ENCODE data around the gene LRRC26. TPM values are rescaled to one million over a fixed set of nuclear protein-coding genes. Genes with fewer than 3 reads are reported as not detected.
A peak's percentile ranks its signal among the peaks of the same experiment; 100 is the strongest.

The LRRC26 gene
- total and polyA plus RNA-seq, 5 donors from 2014 or later, result not detected

DNA sequence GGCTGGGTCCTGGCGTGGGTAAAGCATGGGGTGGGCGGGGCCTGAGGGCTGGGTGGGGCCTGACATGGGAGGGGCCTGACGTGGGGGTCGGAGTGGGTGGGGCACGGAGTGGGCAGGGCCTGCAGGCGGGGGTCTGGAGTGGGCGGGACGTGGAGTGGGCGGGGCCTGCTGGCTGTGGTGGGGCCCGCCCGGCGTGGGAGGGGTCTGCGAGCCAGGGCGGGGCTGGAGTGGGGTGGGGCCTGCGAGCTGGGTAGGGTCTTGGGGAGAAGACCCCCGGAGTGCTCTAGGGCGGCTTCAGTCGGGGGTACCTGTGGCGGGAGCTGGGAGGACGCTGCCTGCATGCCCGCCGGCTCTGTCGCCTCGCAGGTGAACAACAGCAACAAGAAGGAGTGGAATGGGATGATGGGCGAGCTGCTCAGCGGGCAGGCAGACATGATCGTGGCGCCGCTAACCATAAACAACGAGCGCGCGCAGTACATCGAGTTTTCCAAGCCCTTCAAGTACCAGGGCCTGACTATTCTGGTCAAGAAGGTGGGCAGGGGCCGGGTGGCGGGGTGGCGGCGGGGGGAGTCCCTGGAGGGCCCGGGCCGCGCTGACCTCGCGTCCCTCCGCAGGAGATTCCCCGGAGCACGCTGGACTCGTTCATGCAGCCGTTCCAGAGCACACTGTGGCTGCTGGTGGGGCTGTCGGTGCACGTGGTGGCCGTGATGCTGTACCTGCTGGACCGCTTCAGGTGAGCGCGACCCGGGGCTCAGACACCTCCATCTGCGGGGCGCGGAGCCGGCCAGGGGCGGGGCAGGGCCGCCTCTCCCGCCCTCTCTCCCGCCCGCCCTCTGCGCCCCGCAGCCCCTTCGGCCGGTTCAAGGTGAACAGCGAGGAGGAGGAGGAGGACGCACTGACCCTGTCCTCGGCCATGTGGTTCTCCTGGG is 8.0 kb downstream of the LRRC26 start:
- Mint-ChIP-seq H3K9me3 (peaks cover 0 to 1% (median 0%) of the 10 kb centered on the region in 7 donors), H3K27ac (no peak overlapping the region), H3K4me3 (no peak overlapping the region), H3K4me1 (peaks cover 0 to 29% (median 3%) of the 10 kb centered on the region in 4 donors), H3K36me3 (no peaks in the 10 kb centered on the region), H3K27me3 (peaks cover 37% of the 10 kb centered on the region)
- H3K4me3 ChIP-seq (ENCODE audit: low read depth, low read length), result no peak overlapping the region
- no peaks in the 10 kb centered on the region for H3K9me3 ChIP-seq (ENCODE audit: control insufficient read depth in 2 of 2, low read length in 2 of 2)
- ATAC-seq (ENCODE audit: low read depth in 2 of 2) (no peak), DNase-seq (no peak)
- peaks cover 9% of the 10 kb centered on the region for H3K4me1 ChIP-seq (ENCODE audit: control insufficient read depth, insufficient read depth, low read length, poor library complexity, severe bottlenecking)
- H3K27ac ChIP-seq (ENCODE audit: insufficient read depth, low read length, poor library complexity, severe bottlenecking), result no peak overlapping the region
- peaks cover 11% of the 10 kb centered on the region for H3K27me3 ChIP-seq (ENCODE audit: control insufficient read depth, insufficient read depth, low read length)
- no peaks in the 10 kb centered on the region for H3K36me3 ChIP-seq (ENCODE audit: control insufficient read depth, insufficient read depth, low read length)

DNA sequence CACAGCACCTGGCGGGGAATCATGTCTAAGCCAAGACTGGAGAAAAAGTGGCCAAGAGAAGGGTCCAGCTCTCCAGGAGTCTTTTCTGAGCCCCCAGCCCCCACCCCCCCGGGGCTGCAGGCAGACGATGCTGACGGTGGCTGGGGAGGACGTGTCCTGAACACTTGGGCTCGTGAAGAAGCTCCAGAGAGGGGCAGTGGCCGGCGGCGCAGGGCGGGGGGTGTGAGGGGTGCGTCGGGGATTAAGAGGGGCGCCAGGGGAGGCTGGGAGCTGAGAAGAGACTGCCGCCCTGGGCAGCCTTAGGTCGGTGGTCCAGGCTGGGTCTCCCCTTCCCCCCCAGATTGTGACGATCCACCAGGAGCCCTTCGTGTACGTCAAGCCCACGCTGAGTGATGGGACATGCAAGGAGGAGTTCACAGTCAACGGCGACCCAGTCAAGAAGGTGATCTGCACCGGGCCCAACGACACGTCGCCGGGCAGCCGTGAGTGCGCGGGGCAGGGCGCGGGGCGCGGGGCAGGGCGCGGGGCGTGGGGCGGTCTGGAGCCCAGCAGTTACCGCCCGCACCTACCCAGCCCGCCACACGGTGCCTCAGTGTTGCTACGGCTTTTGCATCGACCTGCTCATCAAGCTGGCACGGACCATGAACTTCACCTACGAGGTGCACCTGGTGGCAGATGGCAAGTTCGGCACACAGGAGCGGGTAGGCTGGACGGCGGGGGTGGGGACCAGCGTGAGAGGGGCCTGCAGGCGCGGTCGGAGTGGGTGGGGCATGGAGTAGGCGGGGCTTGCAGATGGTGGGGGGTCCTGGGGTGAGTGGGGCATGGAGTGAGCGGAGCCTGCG is 8.9 kb downstream of the LRRC26 start:
- Histone ChIP-seq H3K27ac (ENCODE audit: insufficient read depth, low read length, poor library complexity, severe bottlenecking) (no peak overlapping the region), H3K4me3 (ENCODE audit: low read depth, low read length) (no peak overlapping the region), H3K27me3 (ENCODE audit: control insufficient read depth, insufficient read depth, low read length) (peaks cover 11% of the 10 kb centered on the region), H3K9me3 (ENCODE audit: control insufficient read depth in 2 of 2, low read length in 2 of 2) (no peaks in the 10 kb centered on the region), H3K4me1 (ENCODE audit: control insufficient read depth, insufficient read depth, low read length, poor library complexity, severe bottlenecking) (peaks cover 18% of the 10 kb centered on the region), H3K36me3 (ENCODE audit: control insufficient read depth, insufficient read depth, low read length) (no peaks in the 10 kb centered on the region)
- H3K36me3 Mint-ChIP-seq, result no peaks in the 10 kb centered on the region
- no peaks in the 10 kb centered on the region for H3K9me3 Mint-ChIP-seq
- DNase-seq, result no peak
- no peak for ATAC-seq (ENCODE audit: low read depth in 2 of 2)
- no peak overlapping the region for H3K4me3 Mint-ChIP-seq
- peaks cover 0 to 34% (median 3%) of the 10 kb centered on the region in 4 donors for H3K4me1 Mint-ChIP-seq
- H3K27me3 Mint-ChIP-seq, result peaks cover 35% of the 10 kb centered on the region
- H3K27ac Mint-ChIP-seq, result no peak overlapping the region

DNA sequence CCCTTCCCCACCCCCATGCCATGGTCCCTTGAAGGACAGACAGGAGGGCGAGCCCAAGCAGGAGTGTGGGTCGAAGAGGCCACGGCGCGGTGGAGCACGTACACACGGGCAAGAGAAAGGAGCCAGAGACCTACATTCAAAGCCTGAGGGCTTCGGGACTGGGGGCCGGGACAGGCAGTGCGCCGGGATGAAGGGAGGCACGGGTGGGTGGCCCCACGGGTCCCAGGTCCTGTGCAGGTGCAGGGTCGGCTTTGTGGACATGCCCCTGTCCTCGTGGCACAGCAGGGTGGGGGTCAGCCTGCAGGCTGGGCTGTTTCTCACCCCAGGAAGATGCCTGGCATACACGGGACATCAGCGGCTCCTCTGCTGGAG is 9.8 kb downstream of the LRRC26 start:
- Mint-ChIP-seq H3K36me3 (no peaks in the 10 kb centered on the region), H3K9me3 (no peaks in the 10 kb centered on the region), H3K27me3 (peaks cover 32% of the 10 kb centered on the region), H3K27ac (no peak overlapping the region), H3K4me1 (peaks cover 0 to 35% (median 3%) of the 10 kb centered on the region in 4 donors), H3K4me3 (peak overlapping the region in 1 of 4 donors; percentile 44)
- Histone ChIP-seq H3K4me3 (ENCODE audit: low read depth, low read length) (no peak overlapping the region), H3K27me3 (ENCODE audit: control insufficient read depth, insufficient read depth, low read length) (peaks cover 11% of the 10 kb centered on the region), H3K27ac (ENCODE audit: insufficient read depth, low read length, poor library complexity, severe bottlenecking) (no peak overlapping the region), H3K4me1 (ENCODE audit: control insufficient read depth, insufficient read depth, low read length, poor library complexity, severe bottlenecking) (peaks cover 18% of the 10 kb centered on the region), H3K9me3 (ENCODE audit: control insufficient read depth in 2 of 2, low read length in 2 of 2) (no peaks in the 10 kb centered on the region), H3K36me3 (ENCODE audit: control insufficient read depth, insufficient read depth, low read length) (no peaks in the 10 kb centered on the region)
- ATAC-seq (ENCODE audit: low read depth in 2 of 2), result no peak
- no peak for DNase-seq

DNA sequence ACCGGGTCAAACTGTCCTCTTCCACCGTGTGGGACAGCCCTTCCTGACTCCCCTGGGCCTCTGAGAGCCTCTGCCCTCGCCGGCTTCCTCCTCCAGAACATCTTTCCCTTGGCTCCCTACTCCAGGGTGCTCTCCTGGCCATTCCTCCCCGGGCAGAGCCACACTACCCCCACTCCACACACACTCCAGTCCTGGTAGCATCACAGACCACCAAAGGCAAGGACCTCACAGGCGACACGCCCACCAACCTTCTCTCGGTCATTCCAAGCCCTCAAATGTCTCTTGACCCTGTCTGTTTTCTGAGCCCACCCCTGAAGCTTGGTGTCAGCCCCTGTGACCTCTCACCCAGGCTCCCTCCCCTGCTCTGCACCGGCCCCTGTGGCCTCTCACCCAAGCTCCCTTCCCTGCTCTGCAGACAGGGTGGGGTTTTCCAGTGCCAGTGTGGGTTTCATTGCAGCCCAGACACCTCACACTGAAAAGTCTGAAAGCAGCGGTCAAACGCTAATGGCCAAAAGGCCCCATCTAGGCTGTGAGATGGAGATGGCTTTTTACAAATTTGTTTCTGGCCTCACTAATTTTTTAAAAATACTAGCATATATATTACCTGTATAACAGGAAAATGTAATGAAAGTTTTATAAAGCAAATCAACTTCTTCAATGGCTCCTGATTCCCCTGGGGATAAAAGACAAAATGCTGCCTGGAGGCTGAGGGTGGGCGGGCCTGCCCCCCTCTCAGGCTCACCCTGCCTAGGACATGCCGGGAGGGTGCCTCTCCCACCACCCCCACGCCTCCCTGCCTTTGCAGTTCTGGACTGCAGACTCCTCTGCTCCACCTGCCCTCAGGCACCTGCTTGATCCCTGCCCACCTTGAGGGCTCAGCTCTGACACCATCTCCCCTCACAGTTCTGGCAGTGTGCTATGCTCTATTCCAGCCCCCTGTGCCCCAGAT is 10.5 kb downstream of the LRRC26 start:
- Histone ChIP-seq H3K4me1 (ENCODE audit: control insufficient read depth, insufficient read depth, low read length, poor library complexity, severe bottlenecking) (peaks cover 18% of the 10 kb centered on the region), H3K27me3 (ENCODE audit: control insufficient read depth, insufficient read depth, low read length) (peaks cover 11% of the 10 kb centered on the region), H3K36me3 (ENCODE audit: control insufficient read depth, insufficient read depth, low read length) (no peaks in the 10 kb centered on the region), H3K27ac (ENCODE audit: insufficient read depth, low read length, poor library complexity, severe bottlenecking) (no peak overlapping the region), H3K4me3 (ENCODE audit: low read depth, low read length) (no peak overlapping the region), H3K9me3 (ENCODE audit: control insufficient read depth in 2 of 2, low read length in 2 of 2) (no peaks in the 10 kb centered on the region)
- Mint-ChIP-seq H3K9me3 (no peaks in the 10 kb centered on the region), H3K27me3 (peaks cover 38% of the 10 kb centered on the region), H3K4me3 (peak overlapping the region in 3 of 4 donors; percentile 57 to 77 (median 64)), H3K27ac (no peak overlapping the region), H3K36me3 (no peaks in the 10 kb centered on the region), H3K4me1 (peaks cover 0 to 35% (median 3%) of the 10 kb centered on the region in 4 donors)
- no peak for DNase-seq
- ATAC-seq (ENCODE audit: low read depth in 2 of 2), result no peak

DNA sequence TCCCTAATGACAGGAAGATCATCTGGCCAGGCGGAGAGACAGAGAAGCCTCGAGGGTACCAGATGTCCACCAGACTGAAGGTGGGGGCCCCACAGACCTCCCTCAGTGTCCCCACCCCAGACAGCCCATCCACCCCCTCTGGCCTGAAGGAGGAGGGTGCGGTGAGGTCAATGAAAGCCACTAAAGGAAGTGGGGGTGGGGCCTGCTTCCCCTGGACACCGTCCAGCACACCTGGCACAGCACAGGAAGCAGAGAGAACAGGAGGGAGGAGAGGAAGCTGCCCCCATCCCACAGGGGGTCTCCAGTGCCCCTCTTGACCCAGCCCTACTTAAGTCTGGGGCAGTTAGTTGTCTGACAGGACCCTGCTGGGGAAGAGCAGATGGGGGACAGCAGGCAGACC is 11.2 kb downstream of the LRRC26 start:
- peak overlapping the region in 1 of 4 donors; percentile 44 for H3K4me3 Mint-ChIP-seq
- peaks cover 0 to 35% (median 3%) of the 10 kb centered on the region in 4 donors for H3K4me1 Mint-ChIP-seq
- ATAC-seq (ENCODE audit: low read depth in 2 of 2), result no peak

DNA sequence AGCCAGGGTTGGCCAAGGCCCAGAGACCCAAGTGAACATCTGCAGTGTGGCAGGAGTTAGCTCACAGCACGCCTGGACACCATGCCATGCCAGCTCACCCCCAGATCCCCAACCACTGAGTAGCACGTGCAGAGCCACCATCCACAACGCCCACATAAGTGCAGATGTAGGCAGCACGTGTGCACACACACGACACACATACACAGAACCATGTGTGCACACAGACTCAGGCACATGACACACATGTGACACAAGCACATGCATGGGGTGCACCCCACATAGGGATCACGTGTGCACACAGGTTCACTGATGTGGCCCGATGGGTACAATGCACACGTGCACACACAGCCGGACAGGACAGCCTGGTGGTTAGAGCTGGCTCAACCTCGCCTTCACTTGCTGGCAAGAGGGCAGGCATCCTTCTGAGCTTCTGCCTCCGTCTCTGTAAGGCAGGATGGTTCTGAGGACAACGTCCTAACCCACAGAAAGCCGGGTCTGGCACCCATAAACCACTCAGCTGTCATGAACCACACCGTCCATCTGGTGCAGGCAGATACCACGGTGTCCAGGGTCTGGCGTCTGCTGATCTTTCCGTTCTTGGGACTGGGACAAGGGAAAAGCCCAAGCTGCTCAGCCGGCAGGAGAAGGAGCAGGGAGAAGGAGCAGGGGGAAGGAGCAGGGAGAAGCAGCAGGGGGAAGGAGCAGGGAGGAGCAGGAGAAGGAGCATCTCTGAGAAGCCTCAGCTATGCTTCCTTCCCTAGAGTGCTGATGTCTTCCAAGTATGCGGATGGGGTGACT is 12.0 kb downstream of the LRRC26 start:
- H3K9me3 Mint-ChIP-seq, result no peaks in the 10 kb centered on the region
- DNase-seq, result no peak
- H3K36me3 ChIP-seq (ENCODE audit: control insufficient read depth, insufficient read depth, low read length), result no peaks in the 10 kb centered on the region
- H3K27ac Mint-ChIP-seq, result no peak overlapping the region
- no peaks in the 10 kb centered on the region for H3K36me3 Mint-ChIP-seq
- peaks cover 0 to 33% (median 3%) of the 10 kb centered on the region in 4 donors for H3K4me1 Mint-ChIP-seq
- H3K4me3 Mint-ChIP-seq, result peak overlapping the region in 3 of 4 donors; percentile 17 to 54 (median 44)
- no peak overlapping the region for H3K27ac ChIP-seq (ENCODE audit: insufficient read depth, low read length, poor library complexity, severe bottlenecking)
- H3K4me3 ChIP-seq (ENCODE audit: low read depth, low read length), result no peak overlapping the region
- H3K27me3 Mint-ChIP-seq, result peaks cover 38% of the 10 kb centered on the region
- no peak for ATAC-seq (ENCODE audit: low read depth in 2 of 2)
- H3K4me1 ChIP-seq (ENCODE audit: control insufficient read depth, insufficient read depth, low read length, poor library complexity, severe bottlenecking), result peaks cover 18% of the 10 kb centered on the region
- peaks cover 11% of the 10 kb centered on the region for H3K27me3 ChIP-seq (ENCODE audit: control insufficient read depth, insufficient read depth, low read length)
- no peaks in the 10 kb centered on the region for H3K9me3 ChIP-seq (ENCODE audit: control insufficient read depth in 2 of 2, low read length in 2 of 2)

More for the DNA sequence above, 11.2 kb downstream of the LRRC26 start:
- Histone ChIP-seq H3K27ac (ENCODE audit: insufficient read depth, low read length, poor library complexity, severe bottlenecking) (no peak overlapping the region), H3K4me3 (ENCODE audit: low read depth, low read length) (no peak overlapping the region), H3K9me3 (ENCODE audit: control insufficient read depth in 2 of 2, low read length in 2 of 2) (no peaks in the 10 kb centered on the region), H3K36me3 (ENCODE audit: control insufficient read depth, insufficient read depth, low read length) (no peaks in the 10 kb centered on the region), H3K27me3 (ENCODE audit: control insufficient read depth, insufficient read depth, low read length) (peaks cover 11% of the 10 kb centered on the region), H3K4me1 (ENCODE audit: control insufficient read depth, insufficient read depth, low read length, poor library complexity, severe bottlenecking) (peaks cover 18% of the 10 kb centered on the region)
- DNase-seq, result no peak
- no peaks in the 10 kb centered on the region for H3K36me3 Mint-ChIP-seq
- H3K27me3 Mint-ChIP-seq, result peaks cover 38% of the 10 kb centered on the region
- no peak overlapping the region for H3K27ac Mint-ChIP-seq
- H3K9me3 Mint-ChIP-seq, result no peaks in the 10 kb centered on the region
